GF-D8 (cell line): ENCODE data around the gene IKZF3.

Source experiments
- DNase-seq: peaks from one replicate; lab custom pipeline; 2025; lab: John Stamatoyannopoulos, UW

IKZF3 gene

GRCh38 chr17:39816272-39816671, 47.8 kb downstream of the IKZF3 start:
- DNase-seq: no peak

- no peak for DNase-seq
These were observed 49.6 kb downstream of the IKZF3 start for GRCh38 chr17:39814497-39814896.

DNA sequence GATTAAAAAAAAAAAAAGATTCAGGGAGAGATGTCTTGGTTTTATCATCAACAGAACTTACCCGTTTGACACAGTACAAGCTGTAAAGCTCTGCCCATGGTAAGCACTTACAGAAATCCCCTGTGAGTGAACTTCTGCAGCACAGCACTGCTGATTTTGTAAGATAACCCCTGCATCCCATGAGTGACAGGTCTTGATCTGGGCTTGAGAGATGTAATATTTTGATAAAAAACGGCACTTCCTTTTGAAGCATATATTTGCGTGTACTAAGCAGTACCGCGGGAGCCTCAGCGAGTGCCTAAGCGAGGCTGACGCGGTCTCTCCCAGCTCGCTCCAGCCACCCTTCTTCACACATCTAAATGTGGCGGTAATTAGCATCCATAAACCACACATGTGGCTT, 50.5 kb downstream of the IKZF3 start:
- no peak for DNase-seq

DNA sequence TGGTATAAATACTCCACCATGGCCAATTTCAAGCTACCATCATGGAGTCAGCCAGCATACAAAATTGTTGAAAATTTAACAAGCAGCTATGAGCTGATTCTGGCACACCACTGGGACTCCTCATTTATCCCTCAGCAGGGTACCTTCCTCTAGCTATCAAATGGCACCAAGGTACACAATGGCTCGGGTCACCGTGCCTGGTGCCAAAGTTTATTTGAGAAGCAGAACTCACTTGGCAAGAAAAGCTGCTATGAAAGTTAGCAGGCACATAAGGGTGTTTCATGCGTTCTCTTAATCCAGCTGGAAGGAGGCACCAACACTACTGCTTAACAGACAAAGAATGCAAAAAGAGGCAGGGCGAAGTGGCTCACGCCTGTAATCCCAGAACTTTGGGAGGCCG, 51.6 kb downstream of the IKZF3 start:
- no peak for DNase-seq

GRCh38 chr17:39810939-39811728, 53.0 kb downstream of the IKZF3 start:
- DNase-seq: no peak

DNA sequence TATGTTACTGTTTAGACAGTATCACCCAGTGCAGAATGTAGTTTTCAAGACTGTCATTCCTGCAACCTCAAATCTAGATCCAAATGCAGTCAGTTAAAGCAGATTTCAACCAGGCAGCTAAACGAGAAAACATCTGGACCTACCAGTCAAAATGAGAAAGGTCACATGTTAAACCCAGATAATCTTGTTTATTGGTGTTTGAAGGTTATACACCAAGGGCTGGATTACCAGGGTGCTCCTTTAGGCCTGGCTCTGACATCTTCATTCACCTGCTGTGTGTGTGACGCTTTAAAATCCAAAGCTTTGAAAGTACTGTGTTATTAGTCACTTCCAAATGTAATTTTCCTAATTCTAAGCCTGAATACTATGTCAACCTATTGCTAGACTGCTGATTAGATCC, 54.9 kb downstream of the IKZF3 start:
- no peak for DNase-seq

GRCh38 chr17:39808409-39808997, 55.6 kb downstream of the IKZF3 start:
- DNase-seq: no peak

DNA sequence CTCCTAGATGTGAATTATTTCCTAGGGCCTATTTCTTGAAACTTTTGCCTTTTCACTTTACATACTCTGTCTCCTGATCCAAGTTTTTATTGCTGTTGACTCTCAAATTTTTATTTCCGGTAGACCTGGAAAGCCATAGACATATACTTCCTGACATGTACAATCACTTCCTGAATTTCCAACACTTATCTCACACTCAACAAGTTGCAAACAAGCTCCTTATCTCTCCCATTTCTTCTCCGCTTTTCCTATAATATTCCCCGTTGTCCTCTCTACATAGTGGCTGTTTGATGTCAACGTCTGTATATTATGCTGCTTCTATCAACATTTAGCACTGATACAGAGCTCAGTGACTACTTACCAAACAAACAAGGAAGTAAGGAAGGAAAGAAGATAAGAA, 59.3 kb downstream of the IKZF3 start:
- DNase-seq: no peak

GRCh38 chr17:39801055-39801454, 63.1 kb downstream of the IKZF3 start:
- no peak for DNase-seq

GRCh38 chr17:39800540-39800939, 63.6 kb downstream of the IKZF3 start:
- DNase-seq: no peak

- no peak for DNase-seq
These were observed 64.7 kb downstream of the IKZF3 start for GRCh38 chr17:39799395-39799794.

- DNase-seq: no peak
These were observed 69.7 kb downstream of the IKZF3 start for GRCh38 chr17:39794249-39794970.

GRCh38 chr17:39793301-39793872, 70.7 kb downstream of the IKZF3 start:
- no peak for DNase-seq

DNA sequence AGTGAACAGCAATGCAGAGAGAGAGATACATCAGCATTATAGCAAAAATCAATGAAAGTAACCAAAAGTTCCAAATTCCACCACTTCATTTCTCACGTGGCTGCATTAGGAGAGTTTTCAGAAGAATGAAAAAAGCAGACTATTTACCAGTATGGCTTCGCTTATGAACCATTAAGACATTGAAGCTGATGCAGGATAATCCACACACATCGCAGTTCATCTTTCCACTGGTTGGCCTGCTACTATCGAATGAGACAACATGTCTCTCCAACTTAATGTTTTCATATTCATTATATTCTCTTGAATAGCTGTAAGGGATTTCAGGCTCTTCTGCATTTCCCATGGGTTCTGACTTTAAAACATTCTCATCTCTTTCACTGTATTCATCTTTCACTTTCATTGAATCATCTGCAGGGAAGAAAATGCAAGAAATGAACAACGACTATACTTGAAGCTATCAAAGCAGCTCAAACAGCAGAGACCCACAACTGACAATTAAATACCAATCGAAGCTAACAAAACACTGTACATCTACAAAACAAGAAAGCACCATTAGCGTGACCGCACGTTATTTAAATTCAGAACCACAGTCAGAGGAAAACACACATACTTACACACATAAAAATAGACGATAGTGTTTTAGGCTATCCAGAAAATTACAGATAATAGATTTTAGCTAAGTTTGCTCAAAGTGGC, 71.4 kb downstream of the IKZF3 start:
- DNase-seq: no peak

DNA sequence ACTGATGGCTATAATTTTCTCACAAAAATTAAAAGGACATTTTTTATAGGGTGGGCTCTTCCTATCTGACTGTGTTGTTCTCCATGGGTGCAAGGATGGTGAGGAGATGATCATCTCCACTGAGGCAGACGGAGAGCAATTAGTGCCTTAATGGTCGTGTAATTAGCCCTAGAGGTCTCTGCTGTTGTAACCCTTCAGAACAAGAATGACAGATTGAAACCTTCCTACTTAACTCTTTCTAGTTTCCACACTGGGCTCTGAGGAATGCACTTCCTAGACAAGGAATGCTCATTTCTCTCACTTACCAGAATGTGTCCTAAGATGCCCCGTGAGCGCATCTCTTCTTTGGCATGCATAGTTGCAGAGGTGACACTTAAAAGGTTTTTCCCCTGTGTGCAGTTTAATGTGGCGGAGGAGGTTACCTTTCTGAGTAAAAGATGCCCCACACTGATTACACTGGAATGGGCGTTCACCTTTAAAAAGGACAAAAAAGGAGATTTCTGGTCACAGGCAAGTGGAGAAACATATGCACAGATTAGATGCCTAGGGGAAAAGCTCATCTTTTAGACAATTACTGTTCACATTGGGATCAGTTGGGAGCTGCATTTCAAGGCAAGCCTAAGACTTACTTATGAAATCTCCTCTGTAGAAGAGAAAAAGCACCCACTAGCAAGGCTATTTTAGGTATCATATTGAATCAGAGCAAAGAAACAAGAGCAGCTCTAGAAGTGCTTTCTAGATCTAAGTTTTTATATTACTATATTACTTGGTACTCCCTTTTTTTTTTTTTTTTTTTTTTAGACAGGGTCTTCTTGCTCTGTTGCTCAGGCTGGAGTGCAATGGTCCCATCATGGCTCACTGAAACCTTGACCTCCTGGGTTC, 72.8 kb downstream of the IKZF3 start:
- no peak for DNase-seq

- no peak for DNase-seq
These were observed 76.2 kb downstream of the IKZF3 start for GRCh38 chr17:39787743-39788484.

- DNase-seq: no peak
These were observed 77.1 kb downstream of the IKZF3 start for GRCh38 chr17:39787041-39787440.

DNA sequence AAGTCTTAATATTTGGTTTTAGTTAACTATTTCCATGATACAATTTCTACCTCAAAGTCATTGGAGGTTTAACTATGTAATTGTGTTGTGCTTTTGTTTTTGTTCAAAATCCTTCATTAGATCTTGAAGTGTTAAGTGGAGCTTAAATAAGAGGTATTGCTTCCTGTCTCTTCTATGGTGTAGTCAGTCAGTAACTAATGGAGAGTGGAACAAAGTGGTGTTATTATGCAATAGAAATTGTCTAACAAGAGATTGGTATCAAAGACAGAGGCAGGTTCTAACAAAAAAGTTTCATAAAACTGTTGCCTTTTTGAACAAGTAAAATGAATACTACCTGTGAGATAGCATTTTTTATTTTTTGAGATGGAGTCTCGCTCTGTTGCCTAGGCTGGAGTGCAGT, 81.1 kb downstream of the IKZF3 start:
- DNase-seq: peak; percentile 78

DNA sequence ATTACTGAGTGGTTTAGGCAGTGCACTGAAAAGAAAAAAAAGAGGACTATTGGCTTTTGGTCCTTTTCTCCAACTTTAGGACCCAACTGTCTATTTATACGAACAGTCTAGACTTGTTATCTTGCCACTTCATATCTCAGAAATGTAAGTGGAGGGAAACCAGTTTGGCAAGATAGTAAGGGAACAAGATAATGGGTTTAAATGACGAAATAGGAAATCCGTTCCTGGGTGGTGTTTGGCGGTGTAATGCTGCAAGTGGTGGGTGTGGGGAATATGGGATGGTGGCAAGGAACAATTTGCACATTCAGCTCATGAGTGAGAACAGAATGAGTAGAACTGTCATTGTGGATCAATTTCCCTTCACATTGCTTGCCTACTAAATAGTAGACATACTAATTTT, 81.6 kb downstream of the IKZF3 start:
- peak; percentile 92 for DNase-seq

GRCh38 chr17:39781861-39782213, 82.3 kb downstream of the IKZF3 start:
- DNase-seq: no peak
